Activated CD4-positive, alpha-beta T cell treated with anti-CD3 and anti-CD28 coated beads for 24 hours (primary cell): ENCODE data around the gene LYPD6.

Source experiments
- DNase-seq, 2 donors: peaks; one replicate each; pipeline ENCODE4 v3.0.0-alpha.2; 2020; ENCODE audit warnings: low read depth in 2 of 2

Gene LYPD6

GRCh38 chr2:149507974-149508373, 177.6 kb downstream of the LYPD6 start:
- no peak for DNase-seq

DNA sequence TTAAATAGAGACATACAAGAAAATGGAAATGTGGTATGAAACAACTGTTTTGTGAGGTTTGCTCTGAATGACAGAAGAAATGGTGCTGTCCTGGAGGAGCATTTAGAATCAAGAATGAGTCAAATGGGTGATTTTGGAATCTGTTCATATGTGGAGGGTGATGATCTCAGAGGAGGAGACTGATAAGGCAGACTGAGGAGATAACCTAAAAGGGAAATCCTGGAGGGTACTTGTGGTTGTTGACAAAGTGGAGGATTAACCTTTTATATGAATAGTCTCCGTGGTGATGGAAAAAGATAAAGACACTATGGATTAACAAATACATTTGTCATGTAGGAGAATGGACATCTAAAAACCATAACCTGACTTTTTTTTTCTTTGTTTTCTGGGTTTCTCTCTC, 183.1 kb downstream of the LYPD6 start:
- DNase-seq, result no peak
